Progenitor cell of endocrine pancreas (in vitro differentiated cells): ENCODE results near the gene PHACTR1. TPM values are rescaled to one million over a fixed set of nuclear protein-coding genes. Genes with fewer than 3 reads are reported as not detected.

Experiments
- DNase-seq: peaks from one replicate; pipeline ENCODE4 v3.0.0; 2021; ENCODE audit warnings: low spot score; ENCODE audit not compliant: unreplicated experiment
- H3K27ac Mint-ChIP-seq: 2 replicates; pipeline ENCODE4 v1.8.0; 2021; ENCODE audit warnings: mild to moderate bottlenecking, moderate library complexity, mixed read lengths
- H3K27me3 Mint-ChIP-seq: 2 replicates; pipeline ENCODE4 v1.8.0; 2021; ENCODE audit warnings: mixed read lengths
- H3K36me3 Mint-ChIP-seq: 2 replicates; pipeline ENCODE4 v1.8.0; 2022; ENCODE audit warnings: mixed read lengths; ENCODE audit not compliant: insufficient read depth
- H3K4me1 Mint-ChIP-seq: 2 replicates; pipeline ENCODE4 v1.8.0; 2021; ENCODE audit warnings: low read depth, mixed read lengths
- H3K4me3 Mint-ChIP-seq: 2 replicates; pipeline ENCODE4 v1.8.0; 2021; ENCODE audit warnings: low read depth, mild to moderate bottlenecking, moderate library complexity, mixed read lengths
- H3K9me3 Mint-ChIP-seq: 2 replicates; pipeline ENCODE4 v1.8.0; 2021; ENCODE audit warnings: low read depth, mixed read lengths
- CTCF ChIP-seq: fragments of 200-600 bp; sonication (generic); IDR thresholded peaks from one replicate; pipeline ENCODE4 v1.5.0; 2021; ENCODE audit warnings: antibody characterized with exemption, mild to moderate bottlenecking; ENCODE audit not compliant: unreplicated experiment
- total RNA-seq: library from RNA; stranded (reverse); gene quantifications from 2 replicates; pipeline ENCODE4 v1.2.1, GENCODE V29; 2021

Gene PHACTR1
- total RNA-seq, 1 donor from 2014 or later = 8.6 TPM

GRCh38 chr6:12814015-12814414, 97.4 kb downstream of the PHACTR1 start:
- no peaks in the 10 kb centered on the region for H3K9me3 Mint-ChIP-seq
- no peak overlapping the region for H3K27ac Mint-ChIP-seq
- no peak for TF ChIP-seq CTCF
- no peaks in the 10 kb centered on the region for H3K36me3 Mint-ChIP-seq
- no peaks in the 10 kb centered on the region for H3K27me3 Mint-ChIP-seq
- H3K4me3 Mint-ChIP-seq = no peak overlapping the region
- peaks cover 10% of the 10 kb centered on the region for H3K4me1 Mint-ChIP-seq
- no peak for DNase-seq

GRCh38 chr6:12815089-12815488, 98.5 kb downstream of the PHACTR1 start:
- no peak overlapping the region for H3K4me3 Mint-ChIP-seq
- H3K4me1 Mint-ChIP-seq = peaks cover 10% of the 10 kb centered on the region
- H3K27me3 Mint-ChIP-seq = no peaks in the 10 kb centered on the region
- H3K36me3 Mint-ChIP-seq = no peaks in the 10 kb centered on the region
- no peaks in the 10 kb centered on the region for H3K9me3 Mint-ChIP-seq
- DNase-seq = no peak
- TF ChIP-seq CTCF = no peak
- H3K27ac Mint-ChIP-seq = no peak overlapping the region

GRCh38 chr6:12815884-12816600, 99.5 kb downstream of the PHACTR1 start:
- no peak for DNase-seq
- peaks cover 10% of the 10 kb centered on the region for H3K4me1 Mint-ChIP-seq
- no peak for TF ChIP-seq CTCF
- H3K36me3 Mint-ChIP-seq = no peaks in the 10 kb centered on the region
- H3K27me3 Mint-ChIP-seq = peaks cover 7% of the 10 kb centered on the region
- no peak overlapping the region for H3K27ac Mint-ChIP-seq
- H3K4me3 Mint-ChIP-seq = no peak overlapping the region
- no peaks in the 10 kb centered on the region for H3K9me3 Mint-ChIP-seq

- no peak overlapping the region for H3K4me3 Mint-ChIP-seq
- TF ChIP-seq CTCF = no peak
- H3K36me3 Mint-ChIP-seq = no peaks in the 10 kb centered on the region
- DNase-seq = no peak
- H3K27ac Mint-ChIP-seq = no peak overlapping the region
- H3K9me3 Mint-ChIP-seq = no peaks in the 10 kb centered on the region
- H3K27me3 Mint-ChIP-seq = peaks cover 21% of the 10 kb centered on the region
- peaks cover 10% of the 10 kb centered on the region for H3K4me1 Mint-ChIP-seq
Measured at GRCh38 chr6:12818324-12818723, 101.8 kb downstream of the PHACTR1 start.

- H3K4me3 Mint-ChIP-seq = no peak overlapping the region
- TF ChIP-seq CTCF = no peak
- no peaks in the 10 kb centered on the region for H3K36me3 Mint-ChIP-seq
- H3K9me3 Mint-ChIP-seq = no peaks in the 10 kb centered on the region
- DNase-seq = no peak
- peaks cover 30% of the 10 kb centered on the region for H3K27me3 Mint-ChIP-seq
- peaks cover 19% of the 10 kb centered on the region for H3K4me1 Mint-ChIP-seq
- no peak overlapping the region for H3K27ac Mint-ChIP-seq
Measured at GRCh38 chr6:12823847-12824246, 107.3 kb downstream of the PHACTR1 start.
